ENCODE results near the gene STYXL2. TPM values are rescaled to one million over a fixed set of nuclear protein-coding genes. Genes with fewer than 3 reads are reported as not detected.

Gene STYXL2
- total RNA-seq: not detected
- not detected for total RNA-seq (2013)

DNA sequence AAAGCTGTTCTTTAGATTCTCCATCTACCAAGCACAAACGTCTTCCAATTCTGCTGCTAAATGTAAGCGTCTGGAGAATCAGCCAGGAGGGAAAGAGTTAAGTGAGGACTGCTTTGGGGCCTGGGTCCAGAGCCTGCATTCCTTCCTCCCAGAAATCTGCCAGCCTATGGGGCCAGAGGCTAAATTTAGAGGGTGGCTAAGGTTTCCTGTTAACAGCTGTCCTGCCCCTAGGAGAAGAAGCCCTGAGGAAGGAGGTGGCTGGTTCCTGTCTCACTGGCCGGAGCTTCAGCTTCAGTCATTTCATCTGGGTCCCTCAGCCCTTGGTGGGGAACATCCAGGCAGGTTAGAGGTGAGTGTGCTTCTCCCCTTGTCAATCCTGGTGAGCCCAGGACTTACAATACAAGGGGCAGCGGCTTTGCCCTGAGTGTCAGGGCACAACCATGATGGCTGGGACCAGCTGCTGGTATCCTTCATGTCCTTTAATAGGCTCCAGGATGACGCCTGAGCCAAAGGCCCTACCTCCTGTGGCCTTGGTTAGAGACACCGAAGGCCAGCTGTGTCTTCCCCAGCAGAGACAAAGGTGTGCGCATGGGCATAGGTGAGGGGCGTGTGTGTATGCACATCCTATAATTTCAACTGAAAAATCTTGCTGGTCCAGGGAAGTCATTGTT is at the start of gene STYXL2:
Gene STYXL2 (plus strand): TSS at position 230 of the 671 bp plus-strand sequence. CDS start 775 bp downstream, outside the sequence.
- ATAC-seq (no peak), DNase-seq (no peak)
- Histone ChIP-seq H3K27ac (ENCODE audit: low read length) (no peak within 1 kb of the TSS), H3K36me3 (ENCODE audit: control insufficient read depth, insufficient read depth, low read length) (no peaks in the 10 kb centered on the region), H3K9me3 (ENCODE audit: control insufficient read depth, insufficient read depth, low read length) (no peaks in the 10 kb centered on the region), H3K27me3 (ENCODE audit: control insufficient read depth, insufficient read depth, low read length) (no peaks in the 10 kb centered on the region), H3K4me3 (ENCODE audit: low read length) (no peak within 1 kb of the TSS), H3K4me1 (ENCODE audit: control insufficient read depth, insufficient read depth, low read length) (peaks cover 15% of the 10 kb centered on the region)
- peak within 1 kb of the TSS in 1 of 2 donors; percentile 18 for H3K27ac Mint-ChIP-seq
- no peak within 1 kb of the TSS for H3K4me3 Mint-ChIP-seq
- 82% methylated on average over 8 of the region's 8 CpGs for WGBS (ENCODE audit: insufficient coverage)
- intact Hi-C loops (cut with micrococcal nuclease): no loop called here
- H3K4me1 Mint-ChIP-seq: peaks cover 23 to 32% of the 10 kb centered on the region in 2 donors
- H3K36me3 Mint-ChIP-seq: no peaks in the 10 kb centered on the region
- no peaks in the 10 kb centered on the region for H3K9me3 Mint-ChIP-seq
- TF ChIP-seq, protein P1, sequence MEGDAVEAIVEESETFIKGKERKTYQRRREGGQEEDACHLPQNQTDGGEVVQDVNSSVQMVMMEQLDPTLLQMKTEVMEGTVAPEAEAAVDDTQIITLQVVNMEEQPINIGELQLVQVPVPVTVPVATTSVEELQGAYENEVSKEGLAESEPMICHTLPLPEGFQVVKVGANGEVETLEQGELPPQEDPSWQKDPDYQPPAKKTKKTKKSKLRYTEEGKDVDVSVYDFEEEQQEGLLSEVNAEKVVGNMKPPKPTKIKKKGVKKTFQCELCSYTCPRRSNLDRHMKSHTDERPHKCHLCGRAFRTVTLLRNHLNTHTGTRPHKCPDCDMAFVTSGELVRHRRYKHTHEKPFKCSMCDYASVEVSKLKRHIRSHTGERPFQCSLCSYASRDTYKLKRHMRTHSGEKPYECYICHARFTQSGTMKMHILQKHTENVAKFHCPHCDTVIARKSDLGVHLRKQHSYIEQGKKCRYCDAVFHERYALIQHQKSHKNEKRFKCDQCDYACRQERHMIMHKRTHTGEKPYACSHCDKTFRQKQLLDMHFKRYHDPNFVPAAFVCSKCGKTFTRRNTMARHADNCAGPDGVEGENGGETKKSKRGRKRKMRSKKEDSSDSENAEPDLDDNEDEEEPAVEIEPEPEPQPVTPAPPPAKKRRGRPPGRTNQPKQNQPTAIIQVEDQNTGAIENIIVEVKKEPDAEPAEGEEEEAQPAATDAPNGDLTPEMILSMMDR (IDR thresholded peaks at IDR 0.05): no peak
- peaks cover 0 to 2% of the 10 kb centered on the region in 2 donors for H3K27me3 Mint-ChIP-seq (ENCODE audit: low read depth in 2 of 2)

DNA sequence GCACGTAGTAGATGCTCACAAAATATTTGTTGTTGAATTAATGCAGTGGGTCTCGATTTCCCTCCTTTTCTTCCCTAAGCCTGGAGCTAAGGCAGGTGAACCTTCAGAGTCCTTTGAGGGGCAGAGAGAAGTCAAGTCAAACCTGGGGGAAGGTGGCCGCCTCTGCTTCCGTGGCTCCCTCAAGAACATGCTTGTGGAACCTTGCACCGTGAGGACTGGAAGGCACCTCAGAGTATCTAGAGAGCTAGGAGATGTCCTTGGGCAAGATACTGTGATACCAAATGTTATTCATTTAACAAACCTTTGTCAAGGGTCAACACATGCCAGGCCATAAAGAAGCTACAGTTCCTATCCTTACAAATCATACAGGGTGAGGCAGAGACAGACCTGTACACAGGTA is 42.0 kb upstream of the STYXL2 start:
- Histone ChIP-seq H3K36me3 (ENCODE audit: control insufficient read depth, insufficient read depth, low read length) (no peaks in the 10 kb centered on the region), H3K27ac (ENCODE audit: low read length) (no peak overlapping the region), H3K27me3 (ENCODE audit: control insufficient read depth, insufficient read depth, low read length) (no peaks in the 10 kb centered on the region), H3K4me1 (ENCODE audit: control insufficient read depth, insufficient read depth, low read length) (peaks cover 23% of the 10 kb centered on the region), H3K4me3 (ENCODE audit: low read length) (no peak overlapping the region), H3K9me3 (ENCODE audit: control insufficient read depth, insufficient read depth, low read length) (no peaks in the 10 kb centered on the region)
- no peaks in the 10 kb centered on the region for H3K27me3 Mint-ChIP-seq (ENCODE audit: low read depth in 2 of 2)
- no peaks in the 10 kb centered on the region for H3K9me3 Mint-ChIP-seq
- TF ChIP-seq, protein P1 (IDR thresholded peaks at IDR 0.05): no peak
- peaks cover 0 to 21% of the 10 kb centered on the region in 2 donors for H3K4me1 Mint-ChIP-seq
- no peaks in the 10 kb centered on the region for H3K36me3 Mint-ChIP-seq
- intact Hi-C loops (cut with micrococcal nuclease): no loop called here
- no peak overlapping the region for H3K4me3 Mint-ChIP-seq
- no peak for DNase-seq
- WGBS (ENCODE audit: insufficient coverage): 88% methylated on average over 5 of the region's 5 CpGs
- no peak overlapping the region for H3K27ac Mint-ChIP-seq
- ATAC-seq: no peak

DNA sequence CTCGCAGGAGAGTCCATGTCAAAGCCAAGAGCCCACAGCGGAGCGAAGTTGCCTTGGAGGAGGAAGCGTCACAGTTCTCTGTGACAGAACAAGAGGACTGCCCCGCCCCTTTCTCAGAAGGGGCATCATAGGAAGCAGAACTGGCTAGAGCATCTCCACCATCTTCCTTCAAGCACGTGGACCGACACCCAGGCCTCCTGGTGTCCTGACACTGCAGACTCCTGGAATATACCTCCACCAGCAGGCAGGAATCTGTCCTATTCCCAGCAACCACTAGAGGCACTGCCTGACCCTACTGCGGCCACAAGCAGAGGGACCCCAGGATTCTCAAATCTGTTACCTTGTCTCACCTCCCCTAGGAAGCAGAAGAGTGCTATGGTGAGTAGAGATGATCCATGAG is 41.5 kb upstream of the STYXL2 start:
- Mint-ChIP-seq H3K4me1 (peaks cover 0 to 21% of the 10 kb centered on the region in 2 donors), H3K27ac (no peak overlapping the region), H3K36me3 (no peaks in the 10 kb centered on the region), H3K27me3 (ENCODE audit: low read depth in 2 of 2) (no peaks in the 10 kb centered on the region), H3K4me3 (no peak overlapping the region), H3K9me3 (no peaks in the 10 kb centered on the region)
- DNase-seq (no peak), ATAC-seq (no peak)
- Histone ChIP-seq H3K36me3 (ENCODE audit: control insufficient read depth, insufficient read depth, low read length) (no peaks in the 10 kb centered on the region), H3K4me3 (ENCODE audit: low read length) (no peak overlapping the region), H3K9me3 (ENCODE audit: control insufficient read depth, insufficient read depth, low read length) (no peaks in the 10 kb centered on the region), H3K27ac (ENCODE audit: low read length) (no peak overlapping the region), H3K27me3 (ENCODE audit: control insufficient read depth, insufficient read depth, low read length) (no peaks in the 10 kb centered on the region), H3K4me1 (ENCODE audit: control insufficient read depth, insufficient read depth, low read length) (peaks cover 23% of the 10 kb centered on the region)
- TF ChIP-seq, protein P1 (IDR thresholded peaks at IDR 0.05): no peak
- 92% methylated on average over 7 of the region's 8 CpGs for WGBS (ENCODE audit: insufficient coverage)
- intact Hi-C loops (cut with micrococcal nuclease): no loop called here

DNA sequence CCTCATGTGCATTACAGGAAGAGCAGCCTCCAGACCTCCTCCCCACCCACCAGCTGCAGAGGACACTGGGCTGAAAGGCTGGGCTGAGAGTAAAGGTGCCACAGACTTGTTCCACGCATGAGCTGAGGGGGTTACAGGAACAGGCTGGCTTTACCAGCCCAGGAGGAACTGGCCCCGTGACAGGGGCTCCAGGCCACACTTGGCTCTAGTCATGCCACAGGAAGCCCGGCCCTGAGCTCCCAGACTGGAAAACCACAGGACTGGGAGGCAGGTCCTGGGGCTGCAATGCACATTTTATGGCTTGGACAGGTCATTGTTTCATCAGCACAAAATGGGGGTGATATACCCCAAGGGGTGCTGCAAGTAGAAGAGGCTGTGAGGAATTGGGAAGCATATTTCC is 39.3 kb upstream of the STYXL2 start:
- peaks cover 7 to 28% of the 10 kb centered on the region in 2 donors for H3K4me1 Mint-ChIP-seq
- no peaks in the 10 kb centered on the region for H3K36me3 Mint-ChIP-seq
- H3K27ac ChIP-seq (ENCODE audit: low read length): no peak overlapping the region
- intact Hi-C loops (cut with micrococcal nuclease): no loop called here
- H3K9me3 Mint-ChIP-seq: no peaks in the 10 kb centered on the region
- TF ChIP-seq, protein P1 (IDR thresholded peaks at IDR 0.05): no peak
- no peak overlapping the region for H3K4me3 ChIP-seq (ENCODE audit: low read length)
- no peaks in the 10 kb centered on the region for H3K9me3 ChIP-seq (ENCODE audit: control insufficient read depth, insufficient read depth, low read length)
- ATAC-seq (no peak), DNase-seq (no peak)
- no peaks in the 10 kb centered on the region for H3K36me3 ChIP-seq (ENCODE audit: control insufficient read depth, insufficient read depth, low read length)
- H3K4me1 ChIP-seq (ENCODE audit: control insufficient read depth, insufficient read depth, low read length): peaks cover 30% of the 10 kb centered on the region
- 53% methylated on average over 3 of the region's 3 CpGs for WGBS (ENCODE audit: insufficient coverage)
- no peak overlapping the region for H3K27ac Mint-ChIP-seq
- no peaks in the 10 kb centered on the region for H3K27me3 ChIP-seq (ENCODE audit: control insufficient read depth, insufficient read depth, low read length)
- H3K27me3 Mint-ChIP-seq (ENCODE audit: low read depth in 2 of 2): no peaks in the 10 kb centered on the region
- no peak overlapping the region for H3K4me3 Mint-ChIP-seq
